Mesendoderm (in vitro differentiated cells): ENCODE results near the gene SLC37A2.

Source experiments
- DNase-seq: peaks from one replicate; pipeline ENCODE4 v3.0.0; 2013
- H2AK5ac ChIP-seq: 2 replicates; pipeline ENCODE4 v1.6.1; 2013; ENCODE audit warnings: low read length, inconsistent platforms
- H2BK120ac ChIP-seq: 2 replicates; pipeline ENCODE4 v1.6.1; 2013; ENCODE audit warnings: low read depth, mild to moderate bottlenecking, low read length, moderate library complexity, mixed read lengths
- H2BK15ac ChIP-seq: replicated peaks from 2 replicates; pipeline ENCODE4 v1.6.1; 2013; ENCODE audit warnings: low read depth, mild to moderate bottlenecking, moderate library complexity
- H2BK5ac ChIP-seq: 2 replicates; pipeline ENCODE4 v1.6.1; 2013; ENCODE audit warnings: low read length, inconsistent platforms
- H3K18ac ChIP-seq: 2 replicates; pipeline ENCODE4 v1.6.1; 2013; ENCODE audit warnings: mild to moderate bottlenecking, low read length, mixed read lengths
- H3K23ac ChIP-seq: one replicate; pipeline ENCODE4 v1.6.1; 2013; ENCODE audit warnings: low read length
- H3K27ac ChIP-seq: 2 replicates; pipeline ENCODE4 v1.5.1; 2013; ENCODE audit warnings: low read depth, mild to moderate bottlenecking, inconsistent platforms, low read length, moderate library complexity
- H3K27me3 ChIP-seq: 2 replicates; pipeline ENCODE4 v1.6.1; 2013; ENCODE audit warnings: low read length, control low read depth, mild to moderate bottlenecking, inconsistent platforms; ENCODE audit not compliant: insufficient read depth, poor library complexity
- H3K36me3 ChIP-seq: 2 replicates; pipeline ENCODE4 v1.6.1; 2013; ENCODE audit warnings: low read length, inconsistent platforms; ENCODE audit not compliant: control insufficient read depth, insufficient read depth
- H3K4ac ChIP-seq: one replicate; pipeline ENCODE4 v1.6.1; 2013; ENCODE audit warnings: low read depth, mild to moderate bottlenecking, low read length, moderate library complexity
- H3K4me1 ChIP-seq: 2 replicates; pipeline ENCODE4 v1.6.1; 2013; ENCODE audit warnings: low read depth, low read length, inconsistent platforms; ENCODE audit not compliant: control insufficient read depth
- H3K4me2 ChIP-seq: 2 replicates; pipeline ENCODE4 v1.6.1; 2013; ENCODE audit warnings: low read length
- H3K4me3 ChIP-seq: 2 replicates; pipeline ENCODE4 v1.5.1; 2013; ENCODE audit warnings: mild to moderate bottlenecking, low read length
- H3K56ac ChIP-seq: one replicate; pipeline ENCODE4 v1.6.1; 2013; ENCODE audit warnings: low read length
- H3K79me1 ChIP-seq: 2 replicates; pipeline ENCODE4 v1.6.1; 2013; ENCODE audit warnings: low read length, inconsistent platforms
- H3K79me2 ChIP-seq: 2 replicates; pipeline ENCODE4 v1.6.1; 2013; ENCODE audit warnings: mild to moderate bottlenecking, low read length; ENCODE audit not compliant: control insufficient read depth, insufficient read depth
- H3K9ac ChIP-seq: 2 replicates; pipeline ENCODE4 v1.6.1; 2013; ENCODE audit warnings: low read length, inconsistent platforms
- H4K5ac ChIP-seq: one replicate; pipeline ENCODE4 v1.6.1; 2013; ENCODE audit warnings: low read length
- H4K8ac ChIP-seq: one replicate; pipeline ENCODE4 v1.6.1; 2013; ENCODE audit warnings: low read depth, mild to moderate bottlenecking, control low read depth, low read length, moderate library complexity
- WGBS: extraction: QIAGEN DNeasy Blood & Tissue Kit; methylation state at CpG from one replicate; pipeline ENCODE4 v1.1.7; 2013; ENCODE audit warnings: low lambda C conversion rate, missing lambda C conversion rate; ENCODE audit not compliant: insufficient coverage; ENCODE audit errors: extremely low coverage; 5-methylcytosine and 5-hydroxymethylcytosine counted together

SLC37A2 gene

GRCh38 chr11:125108469-125108868 is 45.4 kb downstream of the SLC37A2 start:
- no peak overlapping the region for H4K5ac ChIP-seq
- no peak overlapping the region for H3K9ac ChIP-seq
- peaks cover 3% of the 10 kb centered on the region for H3K4me1 ChIP-seq
- H3K4me3 ChIP-seq, result no peak overlapping the region
- H4K8ac ChIP-seq, result no peak overlapping the region
- no CpG with 5 or more reads among the region's 3 CpGs for WGBS
- peaks cover 3% of the 10 kb centered on the region for H3K79me1 ChIP-seq
- no peak overlapping the region for H3K4me2 ChIP-seq
- H3K27me3 ChIP-seq, result no peaks in the 10 kb centered on the region
- H3K23ac ChIP-seq, result no peak overlapping the region
- H3K56ac ChIP-seq, result no peak overlapping the region
- no peak for DNase-seq
- H2BK120ac ChIP-seq, result no peak overlapping the region
- H2AK5ac ChIP-seq, result no peak overlapping the region
- H3K4ac ChIP-seq, result no peak overlapping the region
- H2BK15ac ChIP-seq, result no peak overlapping the region
- no peak overlapping the region for H3K27ac ChIP-seq
- no peaks in the 10 kb centered on the region for H3K36me3 ChIP-seq
- H3K18ac ChIP-seq, result no peak overlapping the region
- no peak overlapping the region for H2BK5ac ChIP-seq
- no peaks in the 10 kb centered on the region for H3K79me2 ChIP-seq

- Histone ChIP-seq H2BK5ac (no peak overlapping the region), H4K8ac (no peak overlapping the region), H4K5ac (no peak overlapping the region), H3K4ac (no peak overlapping the region), H3K27me3 (no peaks in the 10 kb centered on the region), H3K4me2 (peak overlapping the region; percentile 98), H2AK5ac (no peak overlapping the region), H2BK120ac (no peak overlapping the region), H3K18ac (no peak overlapping the region), H3K4me1 (peaks cover 3% of the 10 kb centered on the region), H3K79me1 (peaks cover 3% of the 10 kb centered on the region), H3K27ac (no peak overlapping the region), H3K9ac (peak overlapping the region; percentile 89), H3K36me3 (no peaks in the 10 kb centered on the region), H3K79me2 (no peaks in the 10 kb centered on the region), H2BK15ac (no peak overlapping the region), H3K56ac (peak overlapping the region; percentile 59), H3K4me3 (no peak overlapping the region), H3K23ac (no peak overlapping the region)
- DNase-seq, result peak; percentile 88
- WGBS, result no CpG with 5 or more reads among the region's 4 CpGs
Observed at GRCh38 chr11:125110506-125110905, 47.4 kb downstream of the SLC37A2 start.

DNA sequence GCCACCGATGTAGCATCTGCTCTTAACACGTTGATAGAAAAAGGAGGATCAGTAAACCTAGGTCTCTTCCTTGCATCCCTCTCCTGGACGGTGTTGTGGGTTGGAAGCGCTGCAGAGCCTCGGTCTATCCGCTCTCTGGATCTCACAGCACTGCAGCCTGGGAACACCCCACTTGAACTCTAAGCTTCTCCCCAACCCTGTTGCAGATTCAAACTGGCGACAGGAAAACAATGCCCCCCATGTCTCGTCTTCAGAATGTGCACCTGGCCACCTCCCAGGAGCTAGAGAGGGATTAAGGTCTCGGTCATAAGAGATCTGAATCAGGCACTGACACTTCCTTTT is 47.9 kb downstream of the SLC37A2 start:
- Histone ChIP-seq H3K9ac (peak overlapping the region; percentile 89), H3K18ac (peak overlapping the region; percentile 70), H3K23ac (no peak overlapping the region), H2BK120ac (no peak overlapping the region), H3K56ac (peak overlapping the region; percentile 93), H3K4me3 (peak overlapping the region; percentile 93), H3K36me3 (no peaks in the 10 kb centered on the region), H4K8ac (no peak overlapping the region), H3K4me1 (peaks cover 3% of the 10 kb centered on the region), H2BK15ac (no peak overlapping the region), H3K4ac (peak overlapping the region; percentile 83), H3K4me2 (peak overlapping the region; percentile 98), H2AK5ac (peak overlapping the region; percentile 68), H3K27me3 (no peaks in the 10 kb centered on the region), H3K79me2 (no peaks in the 10 kb centered on the region), H3K79me1 (peaks cover 3% of the 10 kb centered on the region), H4K5ac (no peak overlapping the region), H2BK5ac (peak overlapping the region; percentile 59), H3K27ac (no peak overlapping the region)
- no CpG with 5 or more reads among the region's 9 CpGs for WGBS
- peak; percentile 61 for DNase-seq

- H3K23ac ChIP-seq, result no peak within 1 kb of the TSS
- peak within 1 kb of the TSS; percentile 98 for H3K4me2 ChIP-seq
- H2BK15ac ChIP-seq, result no peak within 1 kb of the TSS
- no CpG with 5 or more reads among the region's 49 CpGs for WGBS
- H3K27ac ChIP-seq, result no peak within 1 kb of the TSS
- no peak within 1 kb of the TSS for H2BK120ac ChIP-seq
- peak within 1 kb of the TSS; percentile 5 for H4K5ac ChIP-seq
- H3K36me3 ChIP-seq, result no peaks in the 10 kb centered on the region
- peak within 1 kb of the TSS; percentile 70 for H3K18ac ChIP-seq
- peak; percentile 100 for DNase-seq
- peaks cover 3% of the 10 kb centered on the region for H3K4me1 ChIP-seq
- peak within 1 kb of the TSS; percentile 68 for H2AK5ac ChIP-seq
- peak within 1 kb of the TSS; percentile 83 for H3K4ac ChIP-seq
- peak within 1 kb of the TSS; percentile 59 for H2BK5ac ChIP-seq
- peaks cover 3% of the 10 kb centered on the region for H3K79me1 ChIP-seq
- no peaks in the 10 kb centered on the region for H3K79me2 ChIP-seq
- H3K56ac ChIP-seq, result peak within 1 kb of the TSS; percentile 93
- H4K8ac ChIP-seq, result no peak within 1 kb of the TSS
- H3K27me3 ChIP-seq, result no peaks in the 10 kb centered on the region
- H3K9ac ChIP-seq, result peak within 1 kb of the TSS; percentile 89
- H3K4me3 ChIP-seq, result peak within 1 kb of the TSS; percentile 93
Observed at GRCh38 chr11:125111343-125112207, 48.5 kb downstream of the SLC37A2 start, which contains the start of gene TMEM218. Gene TMEM218 (minus strand): TSS chr11:125111626. CDS start chr11:125102241, 9,385 bp downstream.

DNA sequence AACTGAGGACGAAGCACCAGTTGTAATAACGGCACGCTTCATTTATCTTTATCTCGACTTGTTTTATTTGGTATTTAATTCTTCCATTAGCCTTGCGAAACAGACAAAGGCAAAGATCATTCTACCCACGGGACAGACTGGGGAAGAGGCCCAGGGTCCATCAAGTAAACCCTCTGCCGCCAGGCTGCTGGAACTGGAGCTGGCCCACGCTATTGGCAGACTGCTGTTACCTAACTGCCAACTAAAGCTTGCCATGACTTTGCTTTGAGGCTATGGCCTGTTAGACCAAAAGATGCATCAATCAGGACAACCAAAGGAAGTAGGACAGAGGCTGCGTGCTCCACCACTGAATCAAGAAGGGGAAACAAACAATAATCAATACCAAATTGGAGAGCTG is 49.1 kb downstream of the SLC37A2 start:
- peak overlapping the region; percentile 72 for H3K56ac ChIP-seq
- no peak overlapping the region for H3K27ac ChIP-seq
- H2BK15ac ChIP-seq, result no peak overlapping the region
- no peak for DNase-seq
- peak overlapping the region; percentile 66 for H2AK5ac ChIP-seq
- no peaks in the 10 kb centered on the region for H3K79me2 ChIP-seq
- WGBS, result no CpG with 5 or more reads among the region's 9 CpGs
- no peak overlapping the region for H3K23ac ChIP-seq
- peaks cover 3% of the 10 kb centered on the region for H3K79me1 ChIP-seq
- H4K8ac ChIP-seq, result no peak overlapping the region
- H3K4me1 ChIP-seq, result peaks cover 3% of the 10 kb centered on the region
- H3K27me3 ChIP-seq, result no peaks in the 10 kb centered on the region
- H3K4ac ChIP-seq, result no peak overlapping the region
- H2BK5ac ChIP-seq, result no peak overlapping the region
- H3K4me2 ChIP-seq, result no peak overlapping the region
- H3K36me3 ChIP-seq, result no peaks in the 10 kb centered on the region
- H4K5ac ChIP-seq, result peak overlapping the region; percentile 5
- no peak overlapping the region for H3K4me3 ChIP-seq
- H3K18ac ChIP-seq, result no peak overlapping the region
- H2BK120ac ChIP-seq, result no peak overlapping the region
- peak overlapping the region; percentile 38 for H3K9ac ChIP-seq
